Activated T-cell treated with anti-CD3 and anti-CD28 coated beads, Interleukin-2, amount 50 U/mL, for 1 hour (primary cell): ENCODE results near the gene SLC3A2.

Experiments used
- DNase-seq: peaks from one replicate; pipeline ENCODE4 v3.0.0-alpha.2; 2020

SLC3A2 gene

GRCh38 chr11:62911137-62912130 lies 30.7 kb downstream of the SLC3A2 start:
- no peak for DNase-seq

GRCh38 chr11:62912268-62912667 lies 31.6 kb downstream of the SLC3A2 start:
- DNase-seq = no peak

GRCh38 chr11:62914416-62914815 lies 33.7 kb downstream of the SLC3A2 start:
- DNase-seq = no peak

GRCh38 chr11:62917906-62918502 lies 37.3 kb downstream of the SLC3A2 start:
- no peak for DNase-seq

- DNase-seq = no peak
Measured at GRCh38 chr11:62918531-62918930, 37.8 kb downstream of the SLC3A2 start.

- no peak for DNase-seq
Measured at GRCh38 chr11:62919476-62919875, 38.8 kb downstream of the SLC3A2 start.

- DNase-seq = no peak
Measured at GRCh38 chr11:62919898-62920640, 39.4 kb downstream of the SLC3A2 start.

- no peak for DNase-seq
Measured at GRCh38 chr11:62921201-62921572, 40.5 kb downstream of the SLC3A2 start, which contains the start of gene CHRM1. Gene CHRM1, minus strand, starts transcription at chr11:62921363. Its CDS starts 10,263 bp downstream, at chr11:62911100.

GRCh38 chr11:62921573-62922188 lies 41.0 kb downstream of the SLC3A2 start:
- no peak for DNase-seq

- no peak for DNase-seq
Measured at GRCh38 chr11:62922189-62922589, 41.5 kb downstream of the SLC3A2 start.

- DNase-seq = no peak
Measured at GRCh38 chr11:62922653-62923431, 42.1 kb downstream of the SLC3A2 start.

- DNase-seq = peak; percentile 33
Measured at GRCh38 chr11:62923601-62924411, 43.1 kb downstream of the SLC3A2 start.

- DNase-seq = no peak
Measured at GRCh38 chr11:62925308-62925707, 44.6 kb downstream of the SLC3A2 start.

- DNase-seq = no peak
Measured at GRCh38 chr11:62925745-62926679, 45.3 kb downstream of the SLC3A2 start.

- DNase-seq = no peak
Measured at GRCh38 chr11:62926680-62927455, 46.2 kb downstream of the SLC3A2 start.

GRCh38 chr11:62928011-62928410 lies 47.3 kb downstream of the SLC3A2 start:
- no peak for DNase-seq

- no peak for DNase-seq
Measured at GRCh38 chr11:62930157-62930556, 49.5 kb downstream of the SLC3A2 start.

- no peak for DNase-seq
Measured at GRCh38 chr11:62930666-62931065, 50.0 kb downstream of the SLC3A2 start.
